ENCODE data around the gene CLBA1.
A peak's percentile ranks its signal among the peaks of the same experiment; 100 is the strongest.

Gene CLBA1

DNA sequence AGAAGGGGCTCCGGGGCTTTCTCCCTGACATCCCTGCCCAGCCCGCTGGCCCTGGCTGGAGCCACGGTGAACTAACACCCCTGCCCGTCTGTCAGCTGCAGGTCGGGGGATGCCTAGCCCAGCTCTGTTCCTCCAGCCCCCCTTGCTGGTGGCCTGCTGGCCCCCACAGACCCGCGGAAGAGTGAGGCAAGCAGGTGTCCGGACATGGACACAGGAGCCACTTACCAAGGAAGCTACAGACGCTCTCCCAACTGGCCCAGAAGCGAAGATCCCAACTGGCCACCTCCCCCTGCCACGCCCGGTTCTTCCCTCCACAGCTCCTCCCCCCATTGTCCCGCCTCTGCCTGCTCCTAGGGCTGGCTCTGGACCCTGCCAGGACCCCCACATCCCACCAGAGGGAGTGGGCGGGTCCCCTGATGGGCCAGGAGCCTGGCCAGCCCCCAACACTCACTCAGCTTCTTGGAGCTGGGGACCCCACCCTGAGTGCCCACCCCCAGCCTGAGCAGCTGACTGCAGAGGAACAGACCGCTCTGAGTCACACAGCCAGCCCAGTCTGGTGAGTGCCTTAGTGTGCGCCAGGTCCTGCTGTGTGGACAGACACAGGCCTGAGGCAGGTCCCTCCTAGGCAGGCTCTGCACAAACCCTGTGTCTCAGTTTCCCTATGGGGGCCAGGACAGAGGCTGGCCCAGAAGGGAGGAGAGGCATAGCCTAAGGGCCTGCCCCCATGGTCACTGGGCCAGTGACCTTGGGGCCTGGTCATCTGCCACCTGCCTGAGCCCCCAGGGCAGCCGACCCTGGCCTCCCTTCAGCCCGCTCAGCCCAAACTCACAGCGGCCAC is 15.1 kb upstream of the CLBA1 start:
- Histone ChIP-seq H3K27me3 (no peaks in the 10 kb centered on the region), H3K4me3 (ENCODE audit: low read depth, low read length) (no peak overlapping the region), H3K9me3 (no peaks in the 10 kb centered on the region), H3K36me3 (no peaks in the 10 kb centered on the region), H3K4me1 (peaks cover 16% of the 10 kb centered on the region)
- DNase-seq, result peak; percentile 56
- TF ChIP-seq CTCF (IDR thresholded peaks at IDR 0.05; ENCODE audit: low read depth, low read length), result no peak

GRCh38 chr14:104971447-104972240 is 13.9 kb upstream of the CLBA1 start:
- peak; percentile 10 for DNase-seq
- Histone ChIP-seq H3K27me3 (no peaks in the 10 kb centered on the region), H3K9me3 (no peaks in the 10 kb centered on the region), H3K4me3 (ENCODE audit: low read depth, low read length) (no peak overlapping the region), H3K4me1 (peaks cover 16% of the 10 kb centered on the region), H3K36me3 (no peaks in the 10 kb centered on the region)
- no peak for TF ChIP-seq CTCF (IDR thresholded peaks at IDR 0.05; ENCODE audit: low read depth, low read length)

- H3K4me1 ChIP-seq, result peaks cover 12% of the 10 kb centered on the region
- TF ChIP-seq CTCF (IDR thresholded peaks at IDR 0.05; ENCODE audit: low read depth, low read length), result no peak
- no peaks in the 10 kb centered on the region for H3K27me3 ChIP-seq
- H3K9me3 ChIP-seq, result no peaks in the 10 kb centered on the region
- H3K4me3 ChIP-seq (ENCODE audit: low read depth, low read length), result no peak overlapping the region
- H3K36me3 ChIP-seq, result no peaks in the 10 kb centered on the region
- peak; percentile 20 for DNase-seq
Measured at GRCh38 chr14:104972301-104973134, 13.1 kb upstream of the CLBA1 start.

DNA sequence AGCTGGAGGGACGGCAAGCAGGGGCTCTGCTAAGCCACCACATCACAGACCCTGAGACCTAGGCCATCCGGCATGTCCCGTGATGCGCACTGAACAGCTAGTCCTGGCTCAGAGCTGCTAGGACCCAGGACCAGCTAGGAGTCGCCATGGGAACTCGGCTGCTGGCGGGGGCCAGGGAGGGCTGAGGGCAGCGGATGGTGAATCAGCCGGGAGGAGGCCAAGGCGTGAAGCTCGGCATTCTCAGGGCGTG is 12.5 kb upstream of the CLBA1 start:
- H3K9me3 ChIP-seq, result no peaks in the 10 kb centered on the region
- no peak overlapping the region for H3K4me3 ChIP-seq (ENCODE audit: low read depth, low read length)
- no peaks in the 10 kb centered on the region for H3K27me3 ChIP-seq
- no peak for TF ChIP-seq CTCF (IDR thresholded peaks at IDR 0.05; ENCODE audit: low read depth, low read length)
- H3K4me1 ChIP-seq, result peaks cover 14% of the 10 kb centered on the region
- DNase-seq, result peak; percentile 42
- H3K36me3 ChIP-seq, result no peaks in the 10 kb centered on the region

- peak; percentile 9 for DNase-seq
- TF ChIP-seq CTCF (IDR thresholded peaks at IDR 0.05; ENCODE audit: low read depth, low read length), result no peak
- Histone ChIP-seq H3K4me1 (peaks cover 11% of the 10 kb centered on the region), H3K4me3 (ENCODE audit: low read depth, low read length) (no peak overlapping the region), H3K27me3 (no peaks in the 10 kb centered on the region), H3K9me3 (no peaks in the 10 kb centered on the region), H3K36me3 (no peaks in the 10 kb centered on the region)
Measured at GRCh38 chr14:104973385-104974145, 12.0 kb upstream of the CLBA1 start.
